HEK293 (cell line): ENCODE measurements around the gene AFG1L.

Experiments used
- CTCF ChIP-seq: fragments of 450-650 bp; formaldehyde crosslinking; IDR thresholded peaks from 2 replicates; pipeline ENCODE4 v1.5.1; 2016; ENCODE audit warnings: missing biosample characterization, missing genetic modification characterization
- GLI4 ChIP-seq: fragments of 450-650 bp; formaldehyde crosslinking; IDR thresholded peaks from 2 replicates; pipeline ENCODE4 v1.5.1; 2016; ENCODE audit warnings: missing biosample characterization, missing genetic modification characterization
- YY1 ChIP-seq: fragments of 450-650 bp; formaldehyde crosslinking; IDR thresholded peaks from 2 replicates; pipeline ENCODE4 v1.5.1; 2018; ENCODE audit warnings: missing biosample characterization, missing genetic modification characterization
- ZBTB11 ChIP-seq: fragments of 450-650 bp; formaldehyde crosslinking; conservative IDR thresholded peaks from 2 replicates; pipeline ENCODE4 v1.5.1; 2016; ENCODE audit warnings: low read depth, missing biosample characterization, missing genetic modification characterization
- ZBTB7A ChIP-seq: fragments of 450-650 bp; formaldehyde crosslinking; IDR thresholded peaks from 2 replicates; pipeline ENCODE4 v1.5.1; 2016; ENCODE audit warnings: low read depth, missing biosample characterization, missing genetic modification characterization
- ZNF112 ChIP-seq: fragments of 450-650 bp; formaldehyde crosslinking; IDR thresholded peaks from 2 replicates; pipeline ENCODE4 v1.5.0; 2017; ENCODE audit warnings: missing biosample characterization, missing genetic modification characterization
- ZNF24 ChIP-seq: fragments of 450-650 bp; formaldehyde crosslinking; IDR thresholded peaks from 2 replicates; pipeline ENCODE4 v1.5.1; 2016; ENCODE audit warnings: missing biosample characterization, missing genetic modification characterization
- ZNF26 ChIP-seq: fragments of 450-650 bp; formaldehyde crosslinking; IDR thresholded peaks from 2 replicates; pipeline ENCODE4 v1.5.1; 2016; ENCODE audit warnings: missing biosample characterization, missing genetic modification characterization
- ZNF341 ChIP-seq: fragments of 450-650 bp; formaldehyde crosslinking; IDR thresholded peaks from 2 replicates; pipeline ENCODE4; 2016; ENCODE audit warnings: low read depth, missing biosample characterization, missing genetic modification characterization
- ZNF560 ChIP-seq: fragments of 450-650 bp; formaldehyde crosslinking; IDR thresholded peaks from 2 replicates; pipeline ENCODE4 v1.5.1; 2017; ENCODE audit warnings: missing biosample characterization, missing genetic modification characterization, borderline replicate concordance
- ZNF623 ChIP-seq: fragments of 450-650 bp; formaldehyde crosslinking; IDR thresholded peaks from 2 replicates; pipeline ENCODE4 v1.5.1; 2016; ENCODE audit warnings: missing biosample characterization, missing genetic modification characterization

GRCh38 chr6:108359901-108360882 is 65.3 kb downstream of the AFG1L start:
- TF ChIP-seq GLI4 (no peak), CTCF (tag by site-specific recombination) (no peak), ZNF112 (tag by site-specific recombination) (no peak), ZBTB11 (tag by site-specific recombination) (no peak), ZBTB7A (tag by site-specific recombination) (no peak), ZNF24 (tag by site-specific recombination) (no peak), ZNF560 (no peak), ZNF341 (tag by site-specific recombination) (no peak), ZNF26 (no peak), ZNF623 (tag by site-specific recombination) (no peak), YY1 (tag by site-specific recombination) (no peak)
